HepG2 (cell line): ENCODE measurements around the gene CAMKMT. TPM values are rescaled to one million over a fixed set of nuclear protein-coding genes. Genes with fewer than 3 reads are reported as not detected.

Experiments
- ATAC-seq: fragments of 200-7000 bp; cut with Tn5 transposase; 3 replicates; pipeline ENCODE4 v1.9.1; 2020; ENCODE audit warnings: mild to moderate bottlenecking, moderate library complexity
- BruUV-seq: library from RNA; stranded (reverse); fragments of 400-500 nt; replicated peaks from 2 replicates; lab custom pipeline; 2021; lab: Mats Ljungman, UMichigan
- CTCF ChIA-PET: fragments of 300-600 bp; formaldehyde crosslinking; extraction: SDS; loops from one replicate; lab custom pipeline; 2021; ENCODE audit warnings: low total read pairs, inconsistent platforms, low intra/inter-chr PET ratio; lab: Yijun Ruan, JAX
- POLR2A ChIA-PET: fragments of 350-600 bp; sonication (Branson Sonifier 250); formaldehyde crosslinking; loops from one replicate; lab custom pipeline; 2020; ENCODE audit warnings: antibody characterized with exemption, inconsistent platforms; lab: Yijun Ruan, JAX
- DNase-seq: peaks from one replicate; pipeline ENCODE4 v3.0.0-alpha.2; 2015; ENCODE audit warnings: low spot score
- FAIRE-seq: peaks from 3 replicates; lab custom pipeline; 2011; peaks lifted over from hg19 to GRCh38; lab: Jason Lieb, UNC
- H2AFZ ChIP-seq: one replicate; pipeline ENCODE4 v1.6.1; 2011; ENCODE audit warnings: low read length, inconsistent platforms
- H3K27ac ChIP-seq: fragments of 300-600 bp; 3 replicates; pipeline ENCODE4 v1.8.0; 2011; ENCODE audit warnings: mixed run types, mild to moderate bottlenecking, mixed read lengths, low read length, inconsistent platforms; ENCODE audit not compliant: insufficient read depth; ENCODE audit errors: extremely low read length
- H3K27me3 ChIP-seq, 2 experiments: fragments of 200-600 bp in 1 of 2; 2 replicates in 1 of 2; 3 replicates in 1 of 2; pipeline versions ENCODE4 v1.6.0 to v1.8.0; 2011; ENCODE audit warnings: low read length in 2 of 2, mild to moderate bottlenecking in 2 of 2, moderate library complexity in 2 of 2, inconsistent platforms in 1 of 2; ENCODE audit not compliant: insufficient read depth in 2 of 2, control insufficient read depth in 1 of 2
- H3K36me3 ChIP-seq, 2 experiments: fragments of 200-600 bp in 1 of 2; replicated peaks in 1 of 2; 2 replicates in 1 of 2; 3 replicates in 1 of 2; pipeline versions ENCODE4 v1.5.1 to v1.8.0; 2011; ENCODE audit warnings: low read length in 2 of 2, inconsistent platforms in 1 of 2; ENCODE audit not compliant: insufficient read depth in 2 of 2, control insufficient read depth in 1 of 2
- H3K4me1 ChIP-seq: 2 replicates; pipeline ENCODE4 v1.5.1; 2012; ENCODE audit warnings: low read length, inconsistent platforms; ENCODE audit not compliant: insufficient read depth
- H3K4me2 ChIP-seq: 2 replicates; pipeline ENCODE4 v1.6.0; 2011; ENCODE audit warnings: low read depth, low read length, inconsistent platforms
- H3K4me3 ChIP-seq, 3 experiments: fragments of 200-600 bp in 1 of 3; sonication (generic), shearing (Covaris generic) in 1 of 3; replicated peaks in 1 of 3; 2 replicates each; pipeline ENCODE4 v1.5.1; 2011 to 2016; ENCODE audit warnings: low read length in 3 of 3, inconsistent platforms in 2 of 3, low read depth in 2 of 3, mild to moderate bottlenecking in 2 of 3, control low read depth in 1 of 3, mixed read lengths in 1 of 3; ENCODE audit not compliant: insufficient read depth in 1 of 3
- H3K79me2 ChIP-seq: one replicate; pipeline ENCODE4 v1.6.1; 2011; ENCODE audit warnings: low read length, inconsistent platforms; ENCODE audit not compliant: insufficient read depth
- H3K9ac ChIP-seq: 2 replicates; pipeline ENCODE4 v1.6.0; 2011; ENCODE audit warnings: mild to moderate bottlenecking, low read depth, low read length, inconsistent platforms; ENCODE audit not compliant: insufficient read depth
- H3K9me3 ChIP-seq: 2 replicates; pipeline ENCODE4 v1.5.1; 2012; ENCODE audit warnings: mild to moderate bottlenecking, low read length
- H4K20me1 ChIP-seq: 2 replicates; pipeline ENCODE4 v1.6.0; 2011; ENCODE audit warnings: inconsistent platforms, mild to moderate bottlenecking, low read length, moderate library complexity; ENCODE audit not compliant: insufficient read depth
- CEBPB ChIP-seq: IDR thresholded peaks from 2 replicates; pipeline ENCODE4 v1.6.1; 2011; ENCODE audit warnings: low read depth, low read length, improper control_type of control experiment, borderline replicate concordance
- KLF16 ChIP-seq, 2 experiments: sonication (generic) in 1 of 2; formaldehyde crosslinking in 1 of 2; IDR thresholded peaks; 2 replicates each; pipeline versions ENCODE4 v1.6.1 to v1.8.0; 2016 to 2023; ENCODE audit warnings: missing genetic modification reagents in 2 of 2, missing compliant biosample characterization in 1 of 2
- PAF1 ChIP-seq: IDR thresholded peaks from 2 replicates; pipeline ENCODE4 v1.6.1; 2016; ENCODE audit warnings: missing genetic modification reagents, missing compliant biosample characterization
- SAFB2 ChIP-seq: sonication (generic); formaldehyde crosslinking; IDR thresholded peaks from 2 replicates; pipeline ENCODE4 v1.5.1; 2020; ENCODE audit warnings: missing genetic modification reagents, low read depth, mild to moderate bottlenecking, borderline replicate concordance
- SOX13 ChIP-seq, 3 experiments: fragments of 450-650 bp in 1 of 3; sonication (generic) in 1 of 3; formaldehyde crosslinking in 1 of 3; IDR thresholded peaks in 2 of 3; conservative IDR thresholded peaks in 1 of 3; 2 replicates each; pipeline versions ENCODE4 v1.5.0 to v1.6.1; 2016 to 2020; ENCODE audit warnings: antibody characterized with exemption in 1 of 3, mild to moderate bottlenecking in 1 of 3, missing compliant biosample characterization in 1 of 3, missing genetic modification reagents in 1 of 3, moderate library complexity in 1 of 3
- ZNF253 ChIP-seq: sonication (generic); formaldehyde crosslinking; IDR thresholded peaks from 2 replicates; pipeline ENCODE4 v1.8.0; 2022; ENCODE audit warnings: mild to moderate bottlenecking, missing genetic modification reagents, borderline replicate concordance
- ZNF260 ChIP-seq: sonication (generic); formaldehyde crosslinking; IDR thresholded peaks from 2 replicates; pipeline ENCODE4 v1.4.0; 2020; ENCODE audit warnings: missing genetic modification reagents, low read depth, mild to moderate bottlenecking, borderline replicate concordance
- ZNF3 ChIP-seq: IDR thresholded peaks from 2 replicates; pipeline ENCODE4 v1.7.0; 2017; ENCODE audit warnings: inconsistent platforms
- WGBS: methylation state at CpG from one replicate; pipeline ENCODE4 v1.1.6; 2017; ENCODE audit warnings: low lambda C conversion rate; 5-methylcytosine and 5-hydroxymethylcytosine counted together
- in situ Hi-C: cut with HindIII; loops from 2 replicates; pipeline ENCODE4 v1.10.0; 2017; ENCODE audit warnings: low pct_unique_long_range_greater_than_20kb; ENCODE audit not compliant: extremely low pct_ligation_motif_present
- intact Hi-C: fragments of 100-400 bp; cut with micrococcal nuclease; formaldehyde crosslinking; loops from one replicate; pipeline ENCODE4 v1.10.0; 2022; ENCODE audit not compliant: unreplicated experiment
- polyA plus RNA-seq, 8 experiments: library from polyadenylated mRNA; depleted of rRNA in 3 of 8; stranded (reverse) in 7 of 8; unstranded in 1 of 8; fragments of >200 nt; fragmentation: Illumina TruSeq in 4 of 8; extraction: Trizol in 4 of 8; gene quantifications; 2 replicates each; pipeline versions ENCODE4 v1.2.1 to v1.2.3, GENCODE V29; 2011 to 2016; ENCODE audit warnings: low read depth in 4 of 8, missing spikeins in 1 of 8, mixed read lengths in 1 of 8; ENCODE audit not compliant: insufficient read depth in 1 of 8
- total RNA-seq, 5 experiments: library from RNA; depleted of rRNA; stranded (reverse); fragments of >200 nt; fragmentation: Illumina TruSeq; extraction: Trizol; gene quantifications; 2 replicates each; pipeline ENCODE4 v1.2.3, GENCODE V29; 2016; ENCODE audit warnings: low read depth in 1 of 5
- TF ChIP-seq, protein P1 (sequence below): sonication (generic); formaldehyde crosslinking; IDR thresholded peaks from 2 replicates; pipeline ENCODE4 v1.4.0; 2020; ENCODE audit warnings: mild to moderate bottlenecking, missing genetic modification reagents, borderline replicate concordance

The CAMKMT gene
- total and polyA plus RNA-seq, 2 of the 13 experiments (the other 11 are each of a cell fraction or from before 2014, with no cell fraction given) = 6.9 to 20.8 TPM

DNA sequence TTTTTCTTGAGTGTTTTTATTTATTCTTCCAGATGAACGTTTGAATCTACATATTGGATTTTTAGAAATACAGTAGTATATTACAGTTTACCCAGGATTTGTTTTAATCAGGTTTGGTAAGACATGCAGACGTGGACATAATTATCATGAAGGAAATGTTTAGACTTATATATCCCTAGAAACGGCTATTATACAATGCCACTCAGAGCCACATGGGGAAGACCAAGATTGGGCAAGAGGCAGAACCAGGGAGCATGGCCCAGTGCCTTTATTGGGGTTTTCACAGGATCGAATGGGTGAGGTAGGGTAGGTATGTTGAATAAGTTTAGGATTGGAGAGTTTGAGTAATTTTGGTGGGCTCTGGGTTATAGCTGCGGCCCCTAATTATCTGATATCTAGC, 212.2 kb downstream of the CAMKMT start:
- intact Hi-C loops = no loop called here

DNA sequence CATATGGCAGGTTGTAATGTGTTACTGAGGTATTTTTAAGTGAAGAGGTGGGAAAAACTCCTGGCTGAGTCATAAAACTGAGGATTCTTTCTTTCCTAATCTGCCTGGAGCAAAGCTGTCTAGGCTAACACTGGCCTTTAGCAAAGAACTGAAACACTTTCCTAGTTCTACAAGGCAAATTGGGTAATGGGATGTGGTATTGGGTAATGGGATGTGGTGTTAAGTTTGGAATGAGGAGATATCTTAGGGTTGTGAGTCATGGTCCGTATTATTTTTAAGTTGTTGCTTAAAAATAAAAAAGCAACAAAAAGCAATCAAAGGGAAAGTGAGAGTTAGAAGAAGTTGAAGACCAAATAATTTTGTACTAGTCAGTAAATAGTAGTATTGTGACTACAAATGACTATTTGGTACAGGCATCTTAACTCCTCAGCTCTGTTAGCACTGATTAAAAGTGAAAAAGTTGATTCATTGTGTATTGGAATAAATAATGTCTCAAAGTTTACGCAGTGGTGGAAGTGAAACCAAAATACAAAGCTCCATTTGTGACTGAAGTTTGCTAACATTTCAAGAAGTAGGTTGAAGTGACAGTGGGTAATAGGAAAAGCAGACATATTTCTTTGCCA, 216.8 kb downstream of the CAMKMT start:
- Histone ChIP-seq H3K27ac (no peak overlapping the region), H3K9me3 (no peaks in the 10 kb centered on the region), H3K4me3 (no peak overlapping the region), H3K4me2 (no peak overlapping the region), H3K27me3 (no peaks in the 10 kb centered on the region), H4K20me1 (no peaks in the 10 kb centered on the region), H3K4me1 (no peaks in the 10 kb centered on the region), H3K36me3 (no peaks in the 10 kb centered on the region), H2AFZ (no peak overlapping the region), H3K9ac (no peak overlapping the region), H3K79me2 (no peaks in the 10 kb centered on the region)
- intact Hi-C loops = no loop called here
- in situ Hi-C loops = no loop called here
- no peak for TF ChIP-seq ZNF253
- TF ChIP-seq CEBPB = peak; percentile 32; the same call in 1 of the 2 replicates
- ChIA-PET CTCF (no interaction called here), POLR2A (no interaction called here)
- no TSS peak for BruUV-seq
- DNase-seq (no peak), FAIRE-seq (no peak), ATAC-seq (no peak)
- WGBS = 91% methylated on average over 2 of the region's 2 CpGs

More for the DNA sequence above, 212.2 kb downstream of the CAMKMT start:
- no peak overlapping the region for H2AFZ ChIP-seq
- H4K20me1 ChIP-seq = no peaks in the 10 kb centered on the region
- H3K36me3 ChIP-seq = no peaks in the 10 kb centered on the region
- no peak for ATAC-seq
- no peak overlapping the region for H3K9ac ChIP-seq
- in situ Hi-C loops = no loop called here
- H3K27ac ChIP-seq = no peak overlapping the region
- no peak for TF ChIP-seq ZNF3 (CRISPR knock-in tag)
- no peak for TF ChIP-seq ZNF260 (CRISPR knock-in tag)
- TF ChIP-seq SOX13 (IDR thresholded peaks at IDR 0.05) = no peak
- no peak for TF ChIP-seq SOX13 (CRISPR knock-in tag; conservative IDR thresholded peaks at IDR 0.05 in 1 of 2, IDR thresholded peaks at IDR 0.05 in 1 of 2)
- TF ChIP-seq SAFB2 (CRISPR knock-in tag) = no peak
- TF ChIP-seq PAF1 (CRISPR knock-in tag) = no peak
- TF ChIP-seq, protein P1, sequence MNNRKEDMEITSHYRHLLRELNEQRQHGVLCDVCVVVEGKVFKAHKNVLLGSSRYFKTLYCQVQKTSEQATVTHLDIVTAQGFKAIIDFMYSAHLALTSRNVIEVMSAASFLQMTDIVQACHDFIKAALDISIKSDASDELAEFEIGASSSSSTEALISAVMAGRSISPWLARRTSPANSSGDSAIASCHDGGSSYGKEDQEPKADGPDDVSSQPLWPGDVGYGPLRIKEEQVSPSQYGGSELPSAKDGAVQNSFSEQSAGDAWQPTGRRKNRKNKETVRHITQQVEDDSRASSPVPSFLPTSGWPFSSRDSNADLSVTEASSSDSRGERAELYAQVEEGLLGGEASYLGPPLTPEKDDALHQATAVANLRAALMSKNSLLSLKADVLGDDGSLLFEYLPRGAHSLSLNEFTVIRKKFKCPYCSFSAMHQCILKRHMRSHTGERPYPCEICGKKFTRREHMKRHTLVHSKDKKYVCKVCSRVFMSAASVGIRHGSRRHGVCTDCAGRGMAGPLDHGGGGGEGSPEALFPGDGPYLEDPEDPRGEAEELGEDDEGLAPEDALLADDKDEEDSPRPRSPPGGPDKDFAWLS (CRISPR knock-in tag) = no peak
- TF ChIP-seq KLF16 (CRISPR knock-in tag; IDR thresholded peaks at IDR 0.05) = no peak
- TF ChIP-seq, all 625 proteins: peak for 0
- Histone ChIP-seq H3K4me3 (no peak overlapping the region), H3K4me2 (no peak overlapping the region), H3K79me2 (no peaks in the 10 kb centered on the region), H3K4me1 (no peaks in the 10 kb centered on the region), H3K9me3 (no peaks in the 10 kb centered on the region), H3K27me3 (no peaks in the 10 kb centered on the region)
- no TSS peak for BruUV-seq
- ChIA-PET CTCF (no interaction called here), POLR2A (no interaction called here)
- DNase-seq (no peak), FAIRE-seq (no peak)
- WGBS = 92% methylated on average over 5 of the region's 5 CpGs
